OCI-LY1 (cell line): ENCODE measurements around the gene NR6A1.

Source experiments
- H2AFZ ChIP-seq: fragments of 200-600 bp; sonication (generic), shearing (Covaris generic); 2 replicates; pipeline ENCODE4 v1.6.0; 2014; ENCODE audit warnings: antibody characterized with exemption, mild to moderate bottlenecking, low read length
- H3F3A ChIP-seq: fragments of 200-600 bp; sonication (generic), shearing (Covaris generic); 2 replicates; pipeline ENCODE4 v1.6.0; 2014; ENCODE audit warnings: mild to moderate bottlenecking, antibody characterized with exemption, low read length, moderate library complexity; ENCODE audit not compliant: insufficient read depth
- H3K27ac ChIP-seq: fragments of 200-600 bp; sonication (generic); 2 replicates; pipeline ENCODE4 v1.5.1; 2014; ENCODE audit warnings: low read length, mixed run types, mild to moderate bottlenecking, low read depth; ENCODE audit not compliant: poor library complexity, severe bottlenecking
- H3K27me3 ChIP-seq: fragments of 200-600 bp; sonication (generic); 2 replicates; pipeline ENCODE4 v1.6.0; 2014; ENCODE audit warnings: antibody characterized with exemption, mild to moderate bottlenecking, low read length, moderate library complexity; ENCODE audit not compliant: insufficient read depth
- H3K36me3 ChIP-seq: fragments of 200-600 bp; sonication (generic); 2 replicates; pipeline ENCODE4 v1.6.1; 2014; ENCODE audit warnings: mild to moderate bottlenecking, antibody characterized with exemption, low read length, moderate library complexity, mixed read lengths; ENCODE audit not compliant: insufficient read depth
- H3K4me1 ChIP-seq: fragments of 200-600 bp; sonication (generic); 2 replicates; pipeline ENCODE4 v1.5.1; 2014; ENCODE audit warnings: mild to moderate bottlenecking, low read length, moderate library complexity; ENCODE audit not compliant: insufficient read depth, severe bottlenecking
- H3K4me2 ChIP-seq: fragments of 200-600 bp; sonication (generic), shearing (Covaris generic); 2 replicates; pipeline ENCODE4 v1.6.1; 2014; ENCODE audit warnings: low read length
- H3K4me3 ChIP-seq: fragments of 200-600 bp; sonication (generic); 2 replicates; pipeline ENCODE4 v1.5.1; 2014; ENCODE audit warnings: low read length, low read depth, mild to moderate bottlenecking, mixed read lengths; ENCODE audit not compliant: poor library complexity, severe bottlenecking
- H3K79me2 ChIP-seq: fragments of 200-600 bp; shearing (Covaris generic); 2 replicates; pipeline ENCODE4 v1.6.1; 2016; ENCODE audit warnings: mixed run types, low read length, mixed read lengths; ENCODE audit not compliant: insufficient read depth
- H3K9ac ChIP-seq: fragments of 200-600 bp; sonication (generic), shearing (Covaris generic); 2 replicates; pipeline ENCODE4 v1.6.1; 2014; ENCODE audit warnings: mild to moderate bottlenecking, low read length, mixed read lengths
- H3K9me2 ChIP-seq: fragments of 200-600 bp; sonication (generic), shearing (Covaris generic); 2 replicates; pipeline ENCODE4 v1.6.1; 2014; ENCODE audit warnings: low read depth, mild to moderate bottlenecking, low read length, mixed read lengths
- H3K9me3 ChIP-seq: fragments of 200-600 bp; shearing (Covaris generic); 2 replicates; pipeline ENCODE4 v1.6.1; 2014; ENCODE audit warnings: low read length, mixed read lengths
- H4K20me1 ChIP-seq: fragments of 200-600 bp; sonication (generic), shearing (Covaris generic); 2 replicates; pipeline ENCODE4 v1.6.0; 2016; ENCODE audit warnings: mild to moderate bottlenecking, low read length; ENCODE audit not compliant: insufficient read depth
- CTCF ChIP-seq: fragments of 200-600 bp; sonication (generic), shearing (Covaris generic); IDR thresholded peaks from 2 replicates; pipeline ENCODE4 v1.5.1; 2017; ENCODE audit warnings: mild to moderate bottlenecking, antibody characterized with exemption, low read length, moderate library complexity, mixed read lengths
- EZH2 ChIP-seq: fragments of 200-600 bp; sonication (generic), shearing (Covaris generic); IDR thresholded peaks from 2 replicates; pipeline ENCODE4 v1.8.0; 2017; ENCODE audit warnings: borderline replicate concordance, mixed run types, mild to moderate bottlenecking, antibody characterized with exemption, low read length, moderate library complexity, mixed read lengths

NR6A1 gene

DNA sequence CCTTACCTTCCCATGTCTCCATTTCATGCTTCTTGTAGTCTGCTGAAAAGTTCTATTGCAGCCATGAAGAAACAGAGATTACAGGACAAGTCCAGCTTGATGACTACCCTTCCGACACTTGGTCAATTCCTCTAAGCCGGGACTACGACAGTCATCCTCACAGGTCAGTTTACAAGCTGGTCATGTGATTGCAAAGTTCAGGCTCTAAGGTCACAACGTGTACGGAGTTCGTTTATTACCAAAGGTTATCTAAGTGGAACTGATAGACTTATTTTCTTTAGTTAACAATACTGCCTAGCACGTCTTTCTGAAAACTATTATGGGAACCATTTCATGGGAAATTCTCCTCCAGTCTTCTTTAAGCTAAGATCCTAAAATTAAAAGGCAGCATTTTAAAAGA is 175.4 kb downstream of the NR6A1 start:
- no peak overlapping the region for H3K4me2 ChIP-seq
- no peaks in the 10 kb centered on the region for H3K36me3 ChIP-seq
- H2AFZ ChIP-seq, result no peak overlapping the region
- no peaks in the 10 kb centered on the region for H3K4me1 ChIP-seq
- H3K27me3 ChIP-seq, result no peaks in the 10 kb centered on the region
- H3K9me3 ChIP-seq, result no peaks in the 10 kb centered on the region
- H3K27ac ChIP-seq, result no peak overlapping the region
- no peak for TF ChIP-seq EZH2
- no peak for TF ChIP-seq CTCF
- no peaks in the 10 kb centered on the region for H3K9me2 ChIP-seq
- no peak overlapping the region for H3K4me3 ChIP-seq
- H3K79me2 ChIP-seq, result no peaks in the 10 kb centered on the region
- H3F3A ChIP-seq, result no peaks in the 10 kb centered on the region
- H4K20me1 ChIP-seq, result no peaks in the 10 kb centered on the region
- no peak overlapping the region for H3K9ac ChIP-seq

DNA sequence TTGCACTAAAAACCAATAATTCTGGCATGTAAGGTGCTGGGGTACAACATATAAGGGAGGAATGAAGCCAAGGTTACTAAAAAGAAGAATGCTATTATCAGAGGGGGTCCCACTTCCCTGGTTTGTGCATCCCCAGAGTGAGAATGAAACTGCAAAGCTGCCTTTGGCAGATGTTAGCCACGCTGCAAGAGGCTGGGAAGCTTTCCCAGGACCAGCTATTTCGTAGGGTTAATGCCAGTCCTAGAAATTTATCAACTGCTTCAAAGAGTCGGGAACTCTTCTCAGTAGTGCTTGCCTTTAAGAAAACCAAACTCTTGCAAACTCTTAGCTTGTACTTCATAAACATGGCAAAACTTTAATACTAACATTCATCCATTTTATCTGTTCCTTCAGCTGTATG is 176.4 kb downstream of the NR6A1 start:
- no peak overlapping the region for H3K4me3 ChIP-seq
- TF ChIP-seq EZH2 (no peak), CTCF (no peak)

GRCh38 chr9:124594225-124594624 is 176.9 kb downstream of the NR6A1 start:
- Histone ChIP-seq H3K9ac (no peak overlapping the region), H3K36me3 (no peaks in the 10 kb centered on the region), H3F3A (no peaks in the 10 kb centered on the region), H3K9me3 (no peaks in the 10 kb centered on the region), H3K27ac (no peak overlapping the region), H3K79me2 (no peaks in the 10 kb centered on the region), H2AFZ (no peak overlapping the region), H3K4me2 (no peak overlapping the region), H3K4me3 (no peak overlapping the region), H3K9me2 (no peaks in the 10 kb centered on the region), H4K20me1 (no peaks in the 10 kb centered on the region), H3K27me3 (no peaks in the 10 kb centered on the region), H3K4me1 (no peaks in the 10 kb centered on the region)
- TF ChIP-seq CTCF (no peak), EZH2 (no peak)

More for the DNA sequence above, 176.4 kb downstream of the NR6A1 start:
- Histone ChIP-seq H3K9me2 (no peaks in the 10 kb centered on the region), H3K36me3 (no peaks in the 10 kb centered on the region), H2AFZ (no peak overlapping the region), H3K79me2 (no peaks in the 10 kb centered on the region), H3K4me1 (no peaks in the 10 kb centered on the region), H4K20me1 (no peaks in the 10 kb centered on the region), H3K9ac (no peak overlapping the region), H3K4me2 (no peak overlapping the region), H3K27me3 (no peaks in the 10 kb centered on the region), H3F3A (no peaks in the 10 kb centered on the region), H3K27ac (no peak overlapping the region), H3K9me3 (no peaks in the 10 kb centered on the region)
